B cell (primary cell): Measurements from ENCODE around the gene IPO5. TPM values are rescaled to one million over a fixed set of nuclear protein-coding genes. Genes with fewer than 3 reads are reported as not detected.

Experiments
- ATAC-seq: fragments of 200-7000 bp; cut with Tn5 transposase; one replicate; pipeline ENCODE4 v1.10.0; 2021; ENCODE audit warnings: low read depth, mild to moderate bottlenecking, moderate number of reproducible peaks, moderate library complexity
- CTCF ChIA-PET: fragments of 350-600 bp; sonication (Branson Sonifier 250); formaldehyde crosslinking; loops from one replicate; lab custom pipeline; 2021; ENCODE audit warnings: antibody characterized with exemption, inconsistent platforms; lab: Charles Lee
- POLR2A ChIA-PET: fragments of 350-600 bp; sonication (Branson Sonifier 250); formaldehyde crosslinking; loops from one replicate; lab custom pipeline; 2021; ENCODE audit warnings: antibody characterized with exemption; lab: Charles Lee
- DNase-seq: peaks from one replicate; pipeline ENCODE4 v3.0.0; 2013
- H2AFZ ChIP-seq: 2 replicates; pipeline ENCODE4 v1.6.1; 2012; ENCODE audit warnings: mild to moderate bottlenecking, low read depth, low read length; ENCODE audit not compliant: insufficient read depth, poor library complexity, severe bottlenecking
- H3K27ac ChIP-seq, 2 donors: 1 replicate in 1 of 2; 2 replicates in 1 of 2; pipeline ENCODE4 v1.5.1; 2012 to 2013; ENCODE audit warnings: low read length in 2 of 2, mild to moderate bottlenecking in 2 of 2, moderate library complexity in 1 of 2
- H3K27me3 ChIP-seq, 4 experiments: fragments of 200-600 bp in 1 of 4; sonication (generic) in 1 of 4; replicated peaks in 1 of 4; 1 replicate in 2 of 4; 2 replicates in 2 of 4; pipeline versions ENCODE4 v1.6.1 to v1.7.0; 2013 to 2016; ENCODE audit warnings: low read length in 3 of 4, mild to moderate bottlenecking in 2 of 4, mixed read lengths in 1 of 4, moderate library complexity in 1 of 4; ENCODE audit not compliant: insufficient read depth in 4 of 4, control insufficient read depth in 3 of 4; ENCODE audit errors: control extremely low read depth in 1 of 4
- H3K36me3 ChIP-seq, 2 experiments: replicated peaks in 1 of 2; 1 replicate in 1 of 2; 2 replicates in 1 of 2; pipeline versions ENCODE4 v1.6.1 to v1.7.1; 2013; ENCODE audit warnings: low read length in 1 of 2; ENCODE audit not compliant: insufficient read depth in 2 of 2, control insufficient read depth in 1 of 2; ENCODE audit errors: control extremely low read depth in 1 of 2, extremely low read depth in 1 of 2
- H3K4me1 ChIP-seq, 2 donors: fragments of 200-600 bp in 1 of 2; sonication (generic) in 1 of 2; 1 replicate in 1 of 2; 2 replicates in 1 of 2; pipeline versions ENCODE4 v1.5.1 to v1.6.1; 2013 to 2017; ENCODE audit warnings: low read length in 2 of 2; ENCODE audit not compliant: control insufficient read depth in 2 of 2, insufficient read depth in 2 of 2
- H3K4me2 ChIP-seq: replicated peaks from 2 replicates; pipeline ENCODE3; 2012; ENCODE audit warnings: mild to moderate bottlenecking, low read depth, low read length; ENCODE audit not compliant: poor library complexity, severe bottlenecking
- H3K4me3 ChIP-seq, 5 experiments: fragments of 200-600 bp in 1 of 5; sonication (generic) in 1 of 5; 1 replicate in 3 of 5; 2 replicates in 2 of 5; pipeline versions ENCODE4 v1.5.1 to v1.7.0; 2011 to 2016; ENCODE audit warnings: low read length in 4 of 5, mild to moderate bottlenecking in 4 of 5, low read depth in 2 of 5, control low read depth in 1 of 5, moderate library complexity in 1 of 5; ENCODE audit not compliant: insufficient read depth in 1 of 5; ENCODE audit errors: control extremely low read depth in 1 of 5, extremely low read depth in 1 of 5
- H3K79me2 ChIP-seq: fragments of 200-600 bp; sonication (generic); one replicate; pipeline ENCODE4 v1.6.0; 2016; ENCODE audit warnings: low read length; ENCODE audit not compliant: control insufficient read depth, insufficient read depth
- H3K9ac ChIP-seq: fragments of 200-600 bp; sonication (generic); 2 replicates; pipeline ENCODE4 v1.6.1; 2017; ENCODE audit warnings: mild to moderate bottlenecking, low read length, moderate library complexity
- H3K9me3 ChIP-seq, 3 donors: one replicate each; pipeline versions ENCODE4 v1.6.1 to v1.7.1; 2013; ENCODE audit warnings: low read length in 2 of 3; ENCODE audit not compliant: control insufficient read depth in 2 of 3, insufficient read depth in 1 of 3; ENCODE audit errors: control extremely low read depth in 1 of 3
- H4K20me1 ChIP-seq: 2 replicates; pipeline ENCODE4 v1.6.0; 2012; ENCODE audit warnings: mild to moderate bottlenecking, low read length; ENCODE audit not compliant: insufficient read depth, control insufficient read depth, poor library complexity, severe bottlenecking
- H3K27ac Mint-ChIP-seq: one replicate; pipeline ENCODE4 v1.8.0; 2021; ENCODE audit warnings: mixed read lengths
- H3K27me3 Mint-ChIP-seq: one replicate; pipeline ENCODE4 v1.8.0; 2021; ENCODE audit warnings: mixed read lengths
- H3K4me1 Mint-ChIP-seq: one replicate; pipeline ENCODE4 v1.8.0; 2021; ENCODE audit warnings: mixed read lengths
- H3K4me3 Mint-ChIP-seq: one replicate; pipeline ENCODE4 v1.8.0; 2021; ENCODE audit warnings: mixed read lengths
- H3K9me3 Mint-ChIP-seq: one replicate; pipeline ENCODE4 v1.8.0; 2022; ENCODE audit warnings: mixed read lengths; ENCODE audit not compliant: insufficient read depth
- CTCF ChIP-seq: fragments of 200-600 bp; IDR thresholded peaks from one replicate; pipeline ENCODE4 v1.8.0; 2022; ENCODE audit warnings: antibody characterized with exemption, mild to moderate bottlenecking
- EZH2 ChIP-seq: IDR thresholded peaks from 2 replicates; pipeline ENCODE4 v1.6.1; 2012; ENCODE audit warnings: borderline replicate concordance, low read depth, mild to moderate bottlenecking, moderate library complexity, low read length; ENCODE audit not compliant: insufficient read depth, poor library complexity, severe bottlenecking
- WGBS: methylation state at CpG from one replicate; pipeline ENCODE4 v1.1.5; 2013; ENCODE audit warnings: missing lambda C conversion rate; ENCODE audit not compliant: insufficient coverage; 5-methylcytosine and 5-hydroxymethylcytosine counted together
- intact Hi-C: fragments of 100-400 bp; cut with micrococcal nuclease; formaldehyde crosslinking; loops from one replicate; pipeline ENCODE4 v1.10.0; 2022
- polyA plus RNA-seq: library from polyadenylated mRNA; depleted of rRNA; stranded (reverse); fragments of >200 nt; gene quantifications from 2 replicates; pipeline ENCODE4 v1.2.3, GENCODE V29; 2012
- total RNA-seq, 2 donors: library from RNA; stranded (reverse); fragments of 120-200 nt in 1 of 2; gene quantifications; 1 replicate in 1 of 2; 2 replicates in 1 of 2; pipeline versions ENCODE4 v1.2.3 to v1.2.4, GENCODE V29; 2013 to 2022

Gene IPO5
- total and polyA plus RNA-seq, 2 donors (not counting 1 experiment from before 2014, with no cell fraction given), result 25.9 to 76.4 TPM

- no peak overlapping the region for H3K9ac ChIP-seq
- CTCF ChIA-PET, result no interaction called here
- DNase-seq, result no peak
Measured at GRCh38 chr13:97921176-97921816, 32.2 kb upstream of the IPO5 start.

More at GRCh38 chr13:97921176-97921816, 32.2 kb upstream of the IPO5 start:
- Histone ChIP-seq H3K9me3 (peaks cover 0 to 3% (median 0%) of the 10 kb centered on the region in 3 donors), H3K4me1 (no peaks in the 10 kb centered on the region), H4K20me1 (no peaks in the 10 kb centered on the region), H3K79me2 (no peaks in the 10 kb centered on the region), H3K27ac (no peak overlapping the region), H3K27me3 (no peaks in the 10 kb centered on the region), H3K4me3 (no peak overlapping the region), H3K4me2 (no peak overlapping the region), H3K36me3 (no peaks in the 10 kb centered on the region), H2AFZ (no peak overlapping the region)
- no peak overlapping the region for H3K4me3 Mint-ChIP-seq
- 87% methylated on average over 5 of the region's 6 CpGs for WGBS
- POLR2A ChIA-PET, result no interaction called here
- peaks cover 2% of the 10 kb centered on the region for H3K9me3 Mint-ChIP-seq
- H3K27ac Mint-ChIP-seq, result no peak overlapping the region
- H3K4me1 Mint-ChIP-seq, result no peaks in the 10 kb centered on the region
- intact Hi-C loops, result no loop called here
- TF ChIP-seq EZH2 (no peak), CTCF (no peak)
- no peak for ATAC-seq
- H3K27me3 Mint-ChIP-seq, result peaks cover 7% of the 10 kb centered on the region
